Nephron progenitor cell (in vitro differentiated cells): ENCODE measurements around the gene DLG4.

ENCODE experiments used
- DNase-seq: peaks from one replicate; pipeline ENCODE4 v3.0.0; 2021
- H3K27ac Mint-ChIP-seq: 2 replicates; pipeline ENCODE4 v1.8.0; 2021; ENCODE audit warnings: mild to moderate bottlenecking, moderate library complexity, mixed read lengths
- H3K27me3 Mint-ChIP-seq: 2 replicates; pipeline ENCODE4 v1.8.0; 2021; ENCODE audit warnings: mild to moderate bottlenecking, low read depth, mixed read lengths; ENCODE audit not compliant: poor library complexity
- H3K36me3 Mint-ChIP-seq: 2 replicates; pipeline ENCODE4 v1.8.0; 2021; ENCODE audit warnings: low read depth, mixed read lengths
- H3K4me1 Mint-ChIP-seq: 2 replicates; pipeline ENCODE4 v1.8.0; 2021; ENCODE audit warnings: mixed read lengths
- H3K4me3 Mint-ChIP-seq: 2 replicates; pipeline ENCODE4 v1.8.0; 2021; ENCODE audit warnings: mild to moderate bottlenecking, moderate library complexity, mixed read lengths
- H3K9me3 Mint-ChIP-seq: 2 replicates; pipeline ENCODE4 v1.8.0; 2021; ENCODE audit warnings: mild to moderate bottlenecking, moderate library complexity, mixed read lengths
- TF ChIP-seq, protein P1 (sequence below): fragments of 200-600 bp; sonication (generic); IDR thresholded peaks from 2 replicates; pipeline ENCODE4 v1.5.0; 2021; ENCODE audit warnings: antibody characterized with exemption

Gene DLG4

DNA sequence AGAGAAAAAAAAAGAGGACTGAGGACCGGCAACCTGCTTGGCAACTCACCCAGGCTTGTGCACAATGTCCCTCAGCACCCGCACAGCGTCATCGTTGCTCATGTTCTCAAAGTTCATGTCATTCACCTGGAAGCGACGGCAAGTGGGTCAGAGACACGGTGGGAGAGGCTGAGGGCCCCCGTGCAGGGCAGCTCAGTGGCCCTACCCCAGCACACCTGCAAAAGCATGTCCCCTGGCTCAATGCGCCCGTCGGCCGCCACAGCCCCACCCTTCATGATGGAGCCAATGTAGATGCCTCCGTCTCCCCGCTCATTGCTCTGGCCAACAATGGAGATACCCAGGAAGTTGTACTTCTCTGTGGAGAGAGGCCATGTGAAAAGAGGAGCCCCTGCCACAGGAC lies 9.3 kb upstream of the DLG4 start:
- H3K36me3 Mint-ChIP-seq, result peaks cover 43% of the 10 kb centered on the region

DNA sequence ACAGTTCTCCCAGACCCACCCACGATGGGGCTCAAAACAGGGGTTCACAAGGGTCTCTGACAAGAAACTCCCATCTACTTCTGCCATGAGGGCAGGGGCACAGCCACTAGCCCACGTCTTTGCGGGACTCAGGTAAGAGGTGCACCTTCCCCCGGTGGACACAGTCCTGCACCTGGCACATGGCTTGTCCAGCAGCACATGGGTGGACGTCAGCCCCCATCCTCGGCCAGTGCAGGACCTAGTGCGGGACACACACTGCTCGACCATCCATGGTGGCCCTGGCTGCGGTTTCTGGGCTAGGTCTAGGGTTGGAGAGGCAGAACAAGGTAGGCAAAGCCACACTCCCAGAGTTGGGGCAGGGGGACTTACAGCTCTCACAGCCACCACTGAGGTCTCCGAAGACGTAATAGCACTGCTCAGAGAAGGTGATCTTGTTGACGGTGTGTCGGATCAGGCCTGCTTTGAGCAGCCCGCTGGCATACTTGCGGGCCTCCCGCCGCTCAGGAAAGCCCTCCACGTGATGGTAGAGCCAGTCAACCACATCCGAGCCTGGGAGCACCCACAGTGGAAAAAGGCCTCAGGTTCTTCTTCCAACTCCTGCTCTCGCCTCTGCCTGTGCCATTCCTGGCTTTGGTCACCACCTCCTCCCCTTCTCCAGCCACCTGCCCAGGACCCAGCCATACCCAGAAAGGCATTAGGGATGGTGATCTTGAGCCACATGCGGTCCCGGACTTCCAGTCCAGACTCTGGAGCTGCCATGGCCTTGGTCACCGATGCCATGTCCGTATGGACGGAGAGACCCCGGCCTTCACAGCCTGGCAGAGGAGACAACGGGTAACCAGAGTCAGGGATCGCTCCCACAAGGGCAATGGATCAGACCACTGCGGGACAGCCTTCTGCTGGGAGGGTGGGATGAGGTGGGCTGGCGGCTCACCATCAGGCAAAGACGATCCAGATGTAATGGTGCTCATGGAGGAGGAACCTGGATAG lies 7.4 kb upstream of the DLG4 start:
- Mint-ChIP-seq H3K9me3 (no peaks in the 10 kb centered on the region), H3K36me3 (peaks cover 42% of the 10 kb centered on the region), H3K27ac (no peak overlapping the region), H3K4me3 (no peak overlapping the region), H3K4me1 (peaks cover 11% of the 10 kb centered on the region), H3K27me3 (no peaks in the 10 kb centered on the region)
- TF ChIP-seq, protein P1, sequence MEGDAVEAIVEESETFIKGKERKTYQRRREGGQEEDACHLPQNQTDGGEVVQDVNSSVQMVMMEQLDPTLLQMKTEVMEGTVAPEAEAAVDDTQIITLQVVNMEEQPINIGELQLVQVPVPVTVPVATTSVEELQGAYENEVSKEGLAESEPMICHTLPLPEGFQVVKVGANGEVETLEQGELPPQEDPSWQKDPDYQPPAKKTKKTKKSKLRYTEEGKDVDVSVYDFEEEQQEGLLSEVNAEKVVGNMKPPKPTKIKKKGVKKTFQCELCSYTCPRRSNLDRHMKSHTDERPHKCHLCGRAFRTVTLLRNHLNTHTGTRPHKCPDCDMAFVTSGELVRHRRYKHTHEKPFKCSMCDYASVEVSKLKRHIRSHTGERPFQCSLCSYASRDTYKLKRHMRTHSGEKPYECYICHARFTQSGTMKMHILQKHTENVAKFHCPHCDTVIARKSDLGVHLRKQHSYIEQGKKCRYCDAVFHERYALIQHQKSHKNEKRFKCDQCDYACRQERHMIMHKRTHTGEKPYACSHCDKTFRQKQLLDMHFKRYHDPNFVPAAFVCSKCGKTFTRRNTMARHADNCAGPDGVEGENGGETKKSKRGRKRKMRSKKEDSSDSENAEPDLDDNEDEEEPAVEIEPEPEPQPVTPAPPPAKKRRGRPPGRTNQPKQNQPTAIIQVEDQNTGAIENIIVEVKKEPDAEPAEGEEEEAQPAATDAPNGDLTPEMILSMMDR, result no peak
- no peak for DNase-seq

More for the DNA sequence above, 9.3 kb upstream of the DLG4 start:
- no peaks in the 10 kb centered on the region for H3K9me3 Mint-ChIP-seq
- TF ChIP-seq, protein P1, result no peak
- no peak overlapping the region for H3K27ac Mint-ChIP-seq
- peaks cover 27% of the 10 kb centered on the region for H3K4me1 Mint-ChIP-seq
- DNase-seq, result no peak
- H3K27me3 Mint-ChIP-seq, result no peaks in the 10 kb centered on the region
- H3K4me3 Mint-ChIP-seq, result no peak overlapping the region

DNA sequence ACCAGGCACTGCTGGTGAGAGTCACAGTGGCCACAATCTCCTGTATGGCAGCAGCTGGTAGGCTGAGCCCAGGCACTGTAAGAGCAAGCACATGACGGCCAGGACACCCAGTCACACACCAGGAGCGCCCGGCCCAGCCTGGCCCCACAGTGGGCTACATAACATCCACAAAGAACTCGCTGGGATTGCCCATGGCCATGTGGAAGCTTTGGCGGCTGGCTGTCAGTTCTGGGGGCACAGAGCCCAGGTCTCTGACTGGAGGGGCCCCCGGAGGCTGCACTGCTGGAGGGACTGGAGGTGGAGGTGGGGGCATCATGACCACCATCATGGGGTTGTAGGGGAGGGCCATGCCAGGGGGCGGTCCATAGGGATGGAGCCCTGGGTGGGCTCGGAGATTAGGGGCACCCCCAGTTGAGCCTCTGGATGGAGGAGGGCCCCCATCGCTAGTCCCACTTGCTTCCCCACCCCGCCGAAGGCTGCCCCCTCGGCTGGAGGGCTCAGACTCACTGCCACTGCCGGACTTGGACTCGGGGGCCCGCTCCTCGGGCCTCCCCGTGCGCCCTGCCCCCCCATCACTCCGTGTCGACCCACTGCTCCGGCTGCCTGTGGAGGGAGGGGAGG lies 6.2 kb upstream of the DLG4 start:
- H3K4me3 Mint-ChIP-seq, result no peak overlapping the region
- H3K27me3 Mint-ChIP-seq, result no peaks in the 10 kb centered on the region
- no peaks in the 10 kb centered on the region for H3K9me3 Mint-ChIP-seq

DNA sequence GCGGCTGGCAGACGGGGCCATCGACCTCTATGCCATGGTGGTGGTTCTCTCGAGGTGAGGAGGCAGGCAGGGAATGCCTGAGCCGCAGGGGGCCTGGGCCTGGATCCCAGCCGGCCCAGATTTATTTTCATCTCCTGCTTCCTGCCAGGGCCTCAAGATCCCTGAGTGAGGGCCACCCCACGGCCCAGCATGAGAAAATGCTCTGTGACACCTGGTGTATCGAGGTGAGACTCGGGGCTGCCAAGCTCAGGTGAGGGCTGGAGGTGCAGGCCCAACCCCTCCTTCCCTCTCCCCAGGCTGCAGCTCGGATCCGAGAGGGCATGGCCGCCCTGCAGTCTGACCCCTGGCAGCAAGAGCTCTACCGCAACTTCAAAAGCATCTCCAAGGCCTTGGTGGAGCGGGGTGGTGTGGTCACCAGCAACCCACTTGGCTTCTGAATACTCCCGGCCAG lies 5.0 kb upstream of the DLG4 start:
- no peak overlapping the region for H3K4me3 Mint-ChIP-seq
- H3K9me3 Mint-ChIP-seq, result no peaks in the 10 kb centered on the region
- TF ChIP-seq, protein P1, result no peak
- H3K27me3 Mint-ChIP-seq, result no peaks in the 10 kb centered on the region
- peaks cover 34% of the 10 kb centered on the region for H3K36me3 Mint-ChIP-seq
- peaks cover 22% of the 10 kb centered on the region for H3K4me1 Mint-ChIP-seq
- DNase-seq, result no peak
- no peak overlapping the region for H3K27ac Mint-ChIP-seq

More for the DNA sequence above, 6.2 kb upstream of the DLG4 start:
- Mint-ChIP-seq H3K4me1 (peaks cover 18% of the 10 kb centered on the region), H3K36me3 (peaks cover 37% of the 10 kb centered on the region), H3K27ac (no peak overlapping the region)
- no peak for DNase-seq
- TF ChIP-seq, protein P1, result no peak

DNA sequence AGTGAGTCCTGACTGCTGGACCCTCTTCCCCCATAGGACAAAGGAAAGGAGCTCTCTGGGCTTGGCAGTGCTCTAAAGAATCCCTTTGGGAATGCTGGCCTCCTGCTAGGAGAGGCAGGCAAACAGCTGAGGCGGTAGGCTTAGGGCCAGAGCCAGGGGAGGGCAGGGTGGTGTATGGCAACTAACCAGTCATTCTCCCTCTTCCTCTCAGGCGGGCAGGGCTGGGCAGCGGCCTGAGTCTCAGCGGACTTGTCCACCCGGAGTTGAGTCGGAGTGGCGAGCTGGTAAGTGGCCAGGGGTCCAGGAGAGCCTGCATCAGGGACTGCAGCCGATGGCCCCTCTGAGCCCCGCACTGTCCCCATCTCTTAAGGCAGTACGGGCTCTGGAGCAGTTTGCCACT lies 4.5 kb upstream of the DLG4 start:
- peaks cover 28% of the 10 kb centered on the region for H3K4me1 Mint-ChIP-seq
- H3K4me3 Mint-ChIP-seq, result no peak overlapping the region
- no peaks in the 10 kb centered on the region for H3K9me3 Mint-ChIP-seq
- peaks cover 28% of the 10 kb centered on the region for H3K36me3 Mint-ChIP-seq
- H3K27ac Mint-ChIP-seq, result peak overlapping the region; percentile 33
- no peak for DNase-seq
- H3K27me3 Mint-ChIP-seq, result no peaks in the 10 kb centered on the region
- TF ChIP-seq, protein P1, result no peak
